Hematopoietic multipotent progenitor cell (in vitro differentiated cells): ENCODE measurements around the gene FAM20C. TPM values are rescaled to one million over a fixed set of nuclear protein-coding genes. Genes with fewer than 3 reads are reported as not detected.

Experiments
- DNase-seq, 3 donors: peaks; one replicate each; pipeline ENCODE4 v3.0.0-alpha.2; 2011 to 2015; ENCODE audit warnings: low read depth in 2 of 3, low spot score in 2 of 3
- total RNA-seq: library from RNA; depleted of rRNA; stranded (reverse); fragments of >200 nt; gene quantifications from one replicate; pipeline ENCODE4 v1.2.3, GENCODE V29; 2012

Gene FAM20C
- 2.7 TPM for total RNA-seq

DNA sequence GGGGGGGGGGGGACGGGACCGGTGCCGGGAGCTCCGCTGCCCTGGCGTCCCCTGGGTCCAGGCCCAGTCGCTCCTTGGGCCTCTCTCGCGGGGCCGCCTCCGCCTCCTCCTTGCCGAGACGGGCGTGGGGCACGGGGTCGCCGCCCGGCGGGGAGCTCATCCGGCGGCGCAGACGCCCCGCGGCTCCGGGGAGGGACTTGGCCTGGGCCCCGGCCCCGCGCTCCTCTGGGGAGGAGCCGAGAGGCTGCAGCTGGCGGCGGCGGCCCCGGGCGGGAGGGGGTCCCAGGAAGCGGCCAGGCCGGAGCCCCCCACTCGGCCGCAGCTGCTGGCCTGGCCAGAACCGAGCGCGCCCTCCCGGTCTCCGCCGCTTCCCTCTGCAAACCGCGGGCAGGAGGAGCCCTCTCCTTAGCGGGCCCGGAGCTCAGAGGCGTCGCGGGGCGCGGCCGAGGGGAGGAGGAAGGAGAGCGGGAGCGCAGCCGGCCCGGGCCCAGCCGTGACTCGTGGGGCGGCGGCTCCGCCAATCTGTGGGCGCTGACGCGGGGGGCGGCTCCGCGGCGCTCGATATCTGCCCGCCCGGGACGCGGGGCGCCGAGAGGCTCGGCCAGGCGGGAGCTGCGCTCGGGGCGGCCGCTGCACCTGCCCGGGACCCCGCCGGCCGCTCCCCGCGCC lies at the start of gene FAM20C:
Gene FAM20C, plus strand, starts transcription at position 591 of the 669 bp plus-strand sequence. CDS start 629 bp downstream, outside the sequence.
- DNase-seq = peak in 2 of 3 donors; percentile 73 to 78

DNA sequence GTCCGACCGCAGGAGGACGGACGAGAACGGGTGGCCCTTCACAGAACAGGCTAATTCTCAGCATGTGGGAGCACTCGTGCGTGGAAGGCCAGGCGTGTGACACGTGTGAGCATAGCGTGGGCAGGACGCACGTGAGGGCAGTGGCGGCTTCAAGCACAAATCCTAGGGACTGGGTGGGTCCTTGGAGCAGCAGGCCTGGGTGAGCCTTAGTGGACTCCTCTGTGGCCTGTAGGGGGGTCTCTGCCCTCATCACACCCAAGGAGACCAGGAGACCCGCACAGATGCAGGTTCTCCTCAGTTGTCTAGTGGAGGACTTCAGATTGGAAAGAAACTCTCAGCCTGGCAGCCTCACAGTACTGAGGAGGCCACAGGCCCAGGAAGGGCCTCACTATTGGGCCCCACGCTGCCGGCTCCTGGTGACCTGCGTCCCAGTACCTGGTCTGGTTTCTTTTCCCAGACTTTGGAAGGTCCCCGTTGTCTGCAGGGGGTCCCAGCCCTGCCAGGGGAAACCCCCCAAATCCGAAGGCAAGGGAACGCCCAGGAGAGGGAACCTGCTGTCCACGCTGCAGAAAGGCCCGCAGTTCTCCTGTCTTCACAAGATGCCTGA lies 49.1 kb upstream of the FAM20C start:
- no peak for DNase-seq

DNA sequence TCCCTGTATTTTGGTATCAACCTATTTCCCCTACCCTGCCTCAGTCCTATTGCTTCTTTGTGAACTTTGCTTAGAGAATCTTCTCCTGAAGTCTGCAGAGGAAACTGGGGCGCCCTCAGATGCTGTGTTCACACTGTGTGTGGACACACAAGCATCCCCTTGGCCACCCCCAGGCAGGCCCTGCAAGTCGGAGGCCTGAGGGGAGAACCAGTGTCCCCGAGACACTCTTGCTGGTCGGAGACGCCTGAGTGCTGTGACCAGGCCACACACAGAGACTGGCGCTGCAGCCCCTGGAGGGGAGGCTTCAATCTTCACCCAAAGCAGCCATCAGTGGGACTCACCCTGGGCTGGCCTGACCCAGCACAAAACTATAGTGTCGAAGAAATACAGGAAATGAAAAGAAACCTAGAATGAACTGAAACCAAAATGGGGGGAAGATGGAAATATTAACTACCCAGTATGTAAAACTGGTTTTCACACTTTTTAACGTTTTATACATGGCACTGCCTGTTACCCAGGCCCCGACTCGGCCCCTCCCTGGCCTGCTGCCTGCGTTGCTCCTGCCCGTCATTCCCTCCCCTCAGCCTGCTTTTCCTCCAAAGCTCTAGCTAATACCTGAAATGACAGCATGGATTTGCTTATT lies 48.4 kb upstream of the FAM20C start:
- DNase-seq = no peak

- DNase-seq = no peak
Measured at GRCh38 chr7:144454-144826, 47.9 kb upstream of the FAM20C start.

- DNase-seq = no peak
Measured at GRCh38 chr7:145863-146262, 46.5 kb upstream of the FAM20C start.

GRCh38 chr7:148543-148931 lies 43.8 kb upstream of the FAM20C start:
- no peak for DNase-seq

DNA sequence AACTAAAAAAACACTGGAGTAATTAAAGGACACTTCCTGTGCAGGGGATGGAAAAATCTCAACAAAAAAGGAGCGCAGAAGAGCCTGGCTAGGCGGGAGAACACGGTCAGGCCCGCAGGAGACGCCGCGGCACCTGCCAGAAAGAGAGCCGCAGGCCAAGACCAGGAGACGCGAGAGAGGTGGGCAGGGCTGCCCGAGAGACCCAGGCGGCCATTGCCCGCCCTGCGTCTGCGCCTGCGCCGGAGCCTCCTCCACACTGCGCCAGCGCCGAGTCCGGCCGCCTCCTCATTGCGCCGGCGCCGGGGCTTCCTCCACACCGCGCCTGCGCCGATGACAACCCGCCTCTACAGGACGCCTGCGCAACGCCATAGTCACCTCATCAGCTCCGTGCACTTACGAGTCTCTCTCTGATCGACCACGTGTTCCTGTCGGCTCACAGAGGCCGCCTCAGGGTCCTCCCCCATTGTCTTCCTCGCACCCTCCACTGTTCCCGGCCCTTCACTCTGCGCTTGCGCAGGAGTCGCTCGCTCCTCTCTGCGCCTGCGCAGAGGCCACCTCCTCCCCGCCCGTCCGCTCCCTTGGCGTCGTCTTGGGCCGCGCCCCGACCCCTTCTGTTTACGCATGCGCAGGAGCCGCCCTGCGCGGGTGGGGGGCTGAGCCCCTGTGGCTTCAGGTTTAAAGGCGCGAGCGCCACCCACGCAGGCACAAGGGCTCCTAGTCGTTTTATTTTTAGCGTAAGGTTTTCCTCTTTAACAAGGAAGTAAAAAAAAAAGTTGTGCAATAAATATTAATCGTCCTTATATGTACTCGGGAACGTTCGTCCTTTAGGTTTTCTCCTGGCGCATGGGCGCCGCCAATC lies 43.2 kb upstream of the FAM20C start:
- DNase-seq = peak; percentile 99

DNA sequence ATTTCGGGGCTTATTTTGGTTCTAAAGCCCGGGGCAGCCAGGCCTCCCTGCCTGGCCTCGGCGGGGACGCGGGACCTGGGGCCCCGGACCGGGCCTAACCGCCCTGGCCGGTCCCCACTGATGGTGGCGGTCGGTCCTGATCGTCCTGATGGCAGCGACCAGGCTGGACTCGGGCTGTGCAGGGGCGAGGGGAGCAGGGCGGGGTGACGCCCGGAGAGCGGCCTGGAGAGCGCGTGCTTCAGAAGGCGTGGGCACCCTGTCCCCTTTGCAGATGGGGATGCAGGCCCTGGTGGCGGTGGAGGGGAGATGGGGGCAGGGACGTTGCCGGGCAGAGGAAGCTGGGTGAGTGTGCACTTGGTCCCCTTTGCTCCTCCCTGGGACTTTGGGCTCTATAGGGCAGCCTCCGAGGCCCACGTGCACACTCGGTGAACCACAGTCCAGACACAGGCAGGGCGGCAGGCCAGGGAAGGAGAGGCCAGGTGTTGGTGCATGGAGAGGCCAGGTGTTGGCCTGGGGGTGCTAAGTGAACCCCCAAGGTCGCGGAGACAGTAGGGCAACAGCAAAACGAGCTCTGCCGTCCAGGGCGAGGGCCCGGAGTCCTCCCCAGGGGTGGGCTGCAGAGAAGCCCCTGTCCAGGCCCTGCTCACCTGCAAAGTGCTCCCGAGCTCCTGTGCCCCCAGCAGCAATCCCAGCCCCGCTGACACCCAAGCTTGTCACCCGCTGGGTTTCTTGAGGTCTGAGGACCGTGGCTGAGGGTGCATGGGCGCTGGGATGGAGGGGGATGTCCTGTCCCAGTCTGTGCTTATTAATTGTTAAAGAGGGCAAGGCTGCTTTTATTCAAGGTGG lies 42.4 kb upstream of the FAM20C start:
- peak in 2 of 3 donors; percentile 37 to 66 for DNase-seq

DNA sequence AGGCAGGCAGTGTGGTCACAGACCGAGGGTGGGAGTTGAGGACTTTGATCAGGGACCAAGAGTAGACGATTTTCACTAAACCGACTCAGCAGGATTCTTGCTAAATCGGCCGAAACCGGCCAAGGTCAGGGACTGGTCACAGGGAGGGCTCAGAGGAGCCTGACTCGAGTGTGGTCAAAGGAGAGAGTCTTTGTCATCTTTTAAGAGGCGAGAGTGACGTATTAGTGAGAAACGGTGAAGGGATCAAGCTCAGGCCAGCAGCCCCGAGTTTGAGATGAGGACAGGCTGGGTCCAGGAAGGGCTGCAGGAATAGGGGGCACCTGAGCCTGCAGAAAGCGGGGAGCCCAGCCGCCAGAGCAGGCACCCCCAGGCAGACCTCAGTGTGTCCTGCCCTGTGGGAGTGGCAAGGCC lies 41.6 kb upstream of the FAM20C start:
- no peak for DNase-seq

DNA sequence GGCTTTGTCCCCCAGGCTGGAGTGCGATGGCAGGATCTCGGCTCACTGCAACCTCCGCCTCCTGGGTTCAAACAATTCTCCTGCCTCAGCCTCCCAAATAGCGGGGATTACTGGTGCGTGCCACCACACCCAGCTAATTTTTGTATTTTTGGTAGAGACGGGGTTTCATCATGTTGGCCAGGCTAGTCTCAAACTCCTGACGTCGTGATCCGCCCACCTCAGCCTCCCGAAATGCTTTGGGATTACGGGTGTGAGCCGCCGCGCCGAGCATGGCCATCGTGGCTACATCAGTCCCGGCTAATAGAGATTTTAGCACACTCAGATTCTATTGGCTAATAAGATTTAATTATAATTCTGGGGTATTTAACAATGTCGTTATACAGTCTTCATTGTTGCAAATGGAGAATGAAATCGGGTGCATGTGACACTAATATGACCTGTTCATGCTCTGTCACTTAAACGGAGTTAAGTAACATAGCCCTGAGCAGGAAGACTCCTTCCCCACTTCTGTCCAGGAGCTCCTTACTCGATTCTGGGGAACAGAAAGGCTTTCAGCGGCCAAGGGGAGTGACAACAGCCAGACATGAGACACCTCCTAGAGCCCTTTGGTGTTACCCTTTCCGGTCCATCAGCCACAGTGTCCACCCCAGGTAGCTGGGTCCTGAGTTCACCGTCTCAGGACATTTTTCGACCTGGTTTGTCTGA lies 40.9 kb upstream of the FAM20C start:
- DNase-seq = no peak

DNA sequence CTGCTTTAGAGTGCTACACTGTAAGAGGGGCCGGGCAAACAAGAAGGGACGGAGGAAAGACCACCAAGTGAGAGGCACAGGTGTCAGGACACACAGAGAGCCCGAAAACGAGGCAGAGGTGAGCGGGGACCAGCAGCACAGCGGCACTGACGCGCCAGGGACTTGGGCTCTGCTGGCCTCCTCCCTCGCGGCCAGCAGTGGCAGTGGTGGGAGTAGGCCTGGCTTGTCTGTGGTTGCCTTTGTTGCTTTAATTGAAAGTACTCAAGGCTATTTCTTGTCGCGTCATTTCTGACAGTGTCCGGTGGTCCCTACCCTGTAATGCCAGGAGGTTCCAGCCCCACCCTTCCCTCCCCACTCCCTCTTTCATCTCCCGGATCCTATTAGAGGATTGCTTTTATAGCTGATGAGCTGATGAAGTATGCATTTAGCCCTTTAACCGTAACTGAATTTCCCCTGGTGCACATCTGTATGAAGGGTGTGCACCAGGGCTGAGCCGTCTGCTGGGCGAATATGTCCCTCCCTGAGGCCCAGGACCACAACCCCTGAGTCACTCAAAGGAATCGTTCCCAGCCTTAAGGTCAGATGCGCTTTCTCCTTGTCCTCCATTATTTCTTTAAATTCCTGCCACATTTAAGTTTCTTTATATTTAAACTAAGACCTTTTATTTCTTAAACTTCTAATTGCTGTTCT lies 39.5 kb upstream of the FAM20C start:
- DNase-seq = no peak

- no peak for DNase-seq
Measured at GRCh38 chr7:153604-154003, 38.8 kb upstream of the FAM20C start.

DNA sequence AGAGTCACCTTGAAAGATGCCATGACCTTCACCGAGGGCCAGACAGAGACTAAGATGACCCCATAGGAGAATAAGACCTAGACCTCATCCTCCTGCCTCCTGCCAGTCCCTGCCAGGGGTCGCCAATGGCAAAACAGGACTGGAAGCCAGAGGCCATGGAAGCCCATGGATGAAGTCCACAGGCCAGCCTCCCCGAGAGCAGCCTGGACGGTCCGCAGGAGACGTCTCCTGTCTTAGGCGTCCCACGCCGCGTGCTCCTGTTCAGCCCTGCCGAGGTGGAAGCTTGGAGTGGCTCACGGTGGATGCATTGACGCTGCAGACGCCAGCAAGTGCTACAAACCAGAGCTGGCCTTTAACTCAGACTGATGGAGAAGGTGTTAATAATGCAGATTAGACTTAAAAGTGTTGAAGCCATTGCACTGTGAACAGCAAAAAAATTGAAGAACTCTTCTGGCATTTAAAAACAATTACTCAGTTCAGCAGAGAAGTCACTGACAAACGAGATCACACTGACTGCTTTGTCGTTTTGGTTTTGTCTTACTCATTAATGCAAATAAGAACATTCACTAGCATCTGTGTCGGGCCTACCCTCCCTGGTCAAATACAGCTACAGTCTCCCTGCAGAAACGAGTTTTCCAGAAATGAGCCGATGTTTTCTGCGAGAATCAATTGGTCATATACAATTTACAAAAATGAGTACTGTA lies 38.1 kb upstream of the FAM20C start:
- DNase-seq = no peak

DNA sequence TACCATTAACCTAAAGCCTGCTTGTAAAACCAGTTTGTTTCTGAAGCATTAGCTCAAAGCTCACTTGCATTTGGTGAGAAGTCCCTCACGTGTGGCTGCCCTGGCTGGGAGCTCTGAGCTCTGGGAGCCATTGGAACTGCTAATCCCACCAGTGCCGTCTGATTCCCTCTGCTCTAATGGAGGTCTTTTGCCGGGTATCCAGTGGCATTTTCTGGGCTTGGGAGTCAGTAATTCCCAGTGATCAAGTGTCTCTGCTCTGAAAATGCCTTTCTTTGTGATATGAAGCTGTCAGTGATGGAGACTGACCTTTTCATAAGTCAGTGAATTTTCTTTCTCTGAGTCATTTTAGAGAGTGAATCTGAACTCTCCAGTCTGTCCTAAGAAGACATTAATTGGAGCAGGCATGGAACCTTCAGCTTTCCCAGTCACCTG lies 36.9 kb upstream of the FAM20C start:
- DNase-seq = no peak

- no peak for DNase-seq
Measured at GRCh38 chr7:156111-157007, 36.0 kb upstream of the FAM20C start.

- DNase-seq = no peak
Measured at GRCh38 chr7:157008-157310, 35.4 kb upstream of the FAM20C start.

DNA sequence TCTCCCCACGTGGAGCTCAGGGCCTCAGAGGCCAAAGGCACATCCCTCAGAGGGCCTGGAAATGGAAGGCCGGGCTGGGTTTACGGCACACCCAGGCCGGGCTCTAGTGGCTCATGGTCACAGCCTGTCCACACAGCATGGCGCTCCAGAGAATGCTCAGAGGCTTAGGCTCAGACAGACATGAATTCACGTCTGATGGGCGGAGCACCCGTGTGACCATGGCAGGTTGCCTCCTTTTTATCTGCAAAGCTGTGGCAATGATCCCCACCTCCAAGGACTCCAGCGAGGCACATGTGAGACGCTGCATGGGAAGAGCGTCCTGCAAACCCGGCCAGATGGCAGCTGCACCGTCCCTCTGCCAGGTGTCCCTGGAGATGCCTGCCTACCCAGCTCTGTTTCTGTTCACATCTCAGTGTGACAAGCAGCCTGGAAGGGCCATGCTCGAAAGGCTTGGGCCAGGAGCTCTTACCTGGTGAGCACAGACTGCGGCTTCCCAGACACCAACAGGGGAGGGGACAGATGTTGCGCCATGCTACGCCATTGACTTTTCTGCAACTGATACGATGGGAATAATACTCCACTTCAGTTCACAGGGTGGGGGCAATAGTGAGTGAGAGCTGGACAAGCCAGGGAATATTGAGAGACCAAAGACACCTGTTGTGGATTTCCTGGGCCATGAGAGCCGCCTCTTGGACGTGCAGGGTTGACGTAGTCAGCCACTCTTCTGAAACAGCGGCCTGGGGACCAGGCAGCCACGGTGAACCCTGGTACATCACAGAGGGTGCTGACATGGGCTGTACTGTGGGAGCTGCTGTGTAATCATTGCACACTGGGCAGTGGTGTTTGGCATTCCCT lies 34.4 kb upstream of the FAM20C start:
- no peak for DNase-seq
